SK-N-SH (cell line): ENCODE measurements around the gene IQSEC3. TPM values are rescaled to one million over a fixed set of nuclear protein-coding genes. Genes with fewer than 3 reads are reported as not detected.

Experiments
- CTCF ChIA-PET: fragments of 300-600, 350-600 bp; formaldehyde crosslinking; extraction: SDS; loops from one replicate; lab custom pipeline; 2021; lab: Yijun Ruan, JAX
- POLR2A ChIA-PET: fragments of 350-600 bp; sonication (Branson Sonifier 250); formaldehyde crosslinking; extraction: SDS; loops from one replicate; lab custom pipeline; 2020; ENCODE audit warnings: antibody characterized with exemption, inconsistent platforms; lab: Yijun Ruan, JAX
- DNase-seq: peaks from one replicate; pipeline ENCODE4 v3.0.0; 2012
- H2AFZ ChIP-seq: fragments of 200-600 bp; sonication (generic); 2 replicates; pipeline ENCODE4 v1.8.1; 2016; ENCODE audit warnings: antibody characterized with exemption, mild to moderate bottlenecking, low read depth
- H3F3A ChIP-seq: fragments of 200-600 bp; sonication (generic); replicated peaks from 2 replicates; pipeline ENCODE3; 2016; ENCODE audit warnings: antibody characterized with exemption, mild to moderate bottlenecking; ENCODE audit not compliant: insufficient read depth
- H3K27ac ChIP-seq, 2 experiments: fragments of 200-500 bp in 1 of 2; fragments of 200-600 bp in 1 of 2; sonication (Bioruptor generic) in 1 of 2; sonication (generic), shearing (Covaris generic) in 1 of 2; 2 replicates each; pipeline versions ENCODE4 v1.5.1 to v1.6.1; 2014 to 2016; ENCODE audit warnings: low read depth in 2 of 2, inconsistent platforms in 1 of 2, low read length in 1 of 2, mild to moderate bottlenecking in 1 of 2, mixed read lengths in 1 of 2
- H3K27me3 ChIP-seq: fragments of 200-600 bp; sonication (generic), shearing (Covaris generic); 2 replicates; pipeline ENCODE4 v1.6.1; 2016; ENCODE audit warnings: mixed run types; ENCODE audit not compliant: insufficient read depth
- H3K36me3 ChIP-seq, 2 experiments: fragments of 200-500 bp in 1 of 2; fragments of 200-600 bp in 1 of 2; sonication (Bioruptor generic) in 1 of 2; sonication (generic) in 1 of 2; replicated peaks in 1 of 2; 2 replicates each; pipeline versions ENCODE3 to v1.5.1; 2014 to 2016; ENCODE audit warnings: low read length in 1 of 2, mild to moderate bottlenecking in 1 of 2; ENCODE audit not compliant: insufficient read depth in 2 of 2, control insufficient read depth in 1 of 2
- H3K4me1 ChIP-seq, 2 experiments: fragments of 200-500 bp in 1 of 2; fragments of 200-600 bp in 1 of 2; sonication (Bioruptor generic) in 1 of 2; sonication (generic), shearing (Covaris generic) in 1 of 2; 2 replicates each; pipeline versions ENCODE4 v1.5.1 to v1.6.1; 2014 to 2016; ENCODE audit warnings: low read depth in 1 of 2, low read length in 1 of 2, mixed run types in 1 of 2; ENCODE audit not compliant: insufficient read depth in 2 of 2, control insufficient read depth in 1 of 2
- H3K4me2 ChIP-seq: fragments of 200-600 bp; sonication (generic), shearing (Covaris generic); 2 replicates; pipeline ENCODE4 v1.6.1; 2017; ENCODE audit warnings: mixed run types
- H3K4me3 ChIP-seq, 2 experiments: fragments of 200-500 bp in 1 of 2; fragments of 200-600 bp in 1 of 2; sonication (Bioruptor generic) in 1 of 2; sonication (generic), shearing (Covaris generic) in 1 of 2; 2 replicates each; pipeline versions ENCODE4 v1.5.1 to v1.8.1; 2014 to 2016; ENCODE audit warnings: low read depth in 2 of 2, inconsistent platforms in 1 of 2, low read length in 1 of 2, mild to moderate bottlenecking in 1 of 2, mixed read lengths in 1 of 2, moderate library complexity in 1 of 2
- H3K79me2 ChIP-seq: fragments of 200-600 bp; sonication (generic); 2 replicates; pipeline ENCODE4 v1.8.1; 2017; ENCODE audit warnings: mild to moderate bottlenecking; ENCODE audit not compliant: insufficient read depth
- H3K9ac ChIP-seq: fragments of 200-600 bp; sonication (generic); 2 replicates; pipeline ENCODE4 v1.6.1; 2017; ENCODE audit warnings: mixed run types
- H3K9me2 ChIP-seq: fragments of 200-600 bp; sonication (generic); 2 replicates; pipeline ENCODE4 v1.6.1; 2017; ENCODE audit warnings: mixed run types
- H3K9me3 ChIP-seq: fragments of 200-600 bp; sonication (generic); 2 replicates; pipeline ENCODE4 v1.6.1; 2017; ENCODE audit warnings: mixed run types, mild to moderate bottlenecking, moderate library complexity
- H4K20me1 ChIP-seq: fragments of 200-600 bp; sonication (generic); 2 replicates; pipeline ENCODE4 v1.6.1; 2017; ENCODE audit warnings: mild to moderate bottlenecking, mixed run types; ENCODE audit not compliant: insufficient read depth
- CHD2 ChIP-seq: fragments of 150-350 bp; IDR thresholded peaks from 2 replicates; pipeline ENCODE4 v1.6.1; 2018; ENCODE audit warnings: low read length; ENCODE audit not compliant: partially characterized antibody
- CTCF ChIP-seq: fragments of 200-600 bp; sonication (generic); IDR thresholded peaks from 2 replicates; pipeline ENCODE4 v1.6.1; 2017; ENCODE audit warnings: antibody characterized with exemption, mild to moderate bottlenecking, moderate library complexity
- ELF1 ChIP-seq: IDR thresholded peaks from 2 replicates; pipeline ENCODE4 v1.4.0; 2012
- EZH2phosphoT487 ChIP-seq: fragments of 200-600 bp; sonication (generic); IDR thresholded peaks from 2 replicates; pipeline ENCODE4 v1.6.1; 2017; ENCODE audit warnings: low read depth, mixed run types, mild to moderate bottlenecking, antibody characterized with exemption, moderate library complexity, borderline replicate concordance
- IRF3 ChIP-seq: fragments of 150-350 bp; IDR thresholded peaks from 2 replicates; pipeline ENCODE4 v1.6.1; 2016; ENCODE audit warnings: mild to moderate bottlenecking, low read depth, low read length
- JUND ChIP-seq: IDR thresholded peaks from 2 replicates; pipeline ENCODE4 v1.4.0; 2012
- MXI1 ChIP-seq: IDR thresholded peaks from 2 replicates; pipeline ENCODE4 v1.6.1; 2012; ENCODE audit warnings: mild to moderate bottlenecking, low read depth, low read length, improper control_type of control experiment
- RAD21 ChIP-seq: IDR thresholded peaks from 2 replicates; pipeline ENCODE4 v1.6.1; 2012; ENCODE audit warnings: mild to moderate bottlenecking, low read length
- RCOR1 ChIP-seq: fragments of 150-350 bp; IDR thresholded peaks from 2 replicates; pipeline ENCODE4 v1.6.1; 2017; ENCODE audit warnings: antibody characterized with exemption, low read length
- REST ChIP-seq: IDR thresholded peaks from 2 replicates; pipeline ENCODE4 v1.6.1; 2012; ENCODE audit warnings: mild to moderate bottlenecking, low read depth, low read length, moderate library complexity
- RFX5 ChIP-seq: IDR thresholded peaks from 2 replicates; pipeline ENCODE4 v1.6.1; 2012; ENCODE audit warnings: mild to moderate bottlenecking, improper control_type of control experiment, low read length
- RXRA ChIP-seq: IDR thresholded peaks from 2 replicates; pipeline ENCODE4 v1.4.0; 2012; ENCODE audit warnings: low read depth, mild to moderate bottlenecking, borderline replicate concordance
- SMC3 ChIP-seq: IDR thresholded peaks from 2 replicates; pipeline ENCODE4 v1.6.1; 2012; ENCODE audit warnings: low read depth, low read length, improper control_type of control experiment
- TCF12 ChIP-seq: IDR thresholded peaks from 2 replicates; pipeline ENCODE4 v1.4.0; 2012
- TEAD4 ChIP-seq: IDR thresholded peaks from 2 replicates; pipeline ENCODE4 v1.4.0; 2012; ENCODE audit warnings: mild to moderate bottlenecking, borderline replicate concordance; ENCODE audit not compliant: insufficient read depth
- USF1 ChIP-seq: IDR thresholded peaks from 2 replicates; pipeline ENCODE4 v1.4.0; 2012; ENCODE audit warnings: low read depth, borderline replicate concordance
- USF2 ChIP-seq: fragments of 150-350 bp; IDR thresholded peaks from 2 replicates; pipeline ENCODE4 v1.6.1; 2017; ENCODE audit warnings: antibody characterized with exemption, low read length, low read depth, borderline replicate concordance
- YY1 ChIP-seq: IDR thresholded peaks from 2 replicates; pipeline ENCODE4 v1.4.0; 2012; ENCODE audit warnings: low read depth, mild to moderate bottlenecking
- WGBS: methylation state at CpG from one replicate; pipeline ENCODE4 v1.1.6; 2017; ENCODE audit warnings: low lambda C conversion rate; 5-methylcytosine and 5-hydroxymethylcytosine counted together
- polyA plus RNA-seq, 3 experiments: library from polyadenylated mRNA; depleted of rRNA; stranded (reverse); fragments of >200 nt; gene quantifications; 2 replicates each; pipeline ENCODE4 v1.2.3, GENCODE V29; 2012

The IQSEC3 gene
- polyA plus RNA-seq, 1 of the 3 experiments (the other 2 are of a cell fraction), result 0.02 TPM

GRCh38 chr12:115518-115917 is 49.0 kb downstream of the IQSEC3 start:
- POLR2A ChIA-PET, result no interaction called here

More at GRCh38 chr12:115518-115917, 49.0 kb downstream of the IQSEC3 start:
- Histone ChIP-seq H3K79me2 (no peaks in the 10 kb centered on the region), H4K20me1 (no peaks in the 10 kb centered on the region), H3K27ac (no peak overlapping the region), H3K27me3 (peaks cover 6% of the 10 kb centered on the region; the same call in 1 of the 2 replicates), H3K4me1 (no peaks in the 10 kb centered on the region), H3F3A (no peaks in the 10 kb centered on the region), H2AFZ (no peak overlapping the region), H3K9ac (no peak overlapping the region), H3K9me3 (no peaks in the 10 kb centered on the region), H3K36me3 (no peaks in the 10 kb centered on the region), H3K4me2 (no peak overlapping the region), H3K4me3 (no peak overlapping the region), H3K9me2 (no peaks in the 10 kb centered on the region)
- CTCF ChIA-PET, result interaction anchor here (1.2 to 1.4 kb wide), 2 partner anchors 35 to 38 kb away, joined by 3 to 7 read pairs; no protein-coding TSS in a partner anchor
- WGBS, result 64% methylated on average over 5 of the region's 5 CpGs
- no peak for DNase-seq
- TF ChIP-seq RAD21 (no peak), RFX5 (no peak), RXRA (no peak), CHD2 (no peak), USF2 (no peak), SMC3 (no peak), CTCF (no peak), TEAD4 (no peak), REST (no peak), EZH2phosphoT487 (no peak), USF1 (no peak), IRF3 (no peak), MXI1 (no peak), JUND (no peak), RCOR1 (no peak), YY1 (no peak), TCF12 (no peak), ELF1 (no peak)
